Spleen (tissue), 7 donors: Measurements from ENCODE around the gene C11orf24.
A peak's percentile ranks its signal among the peaks of the same experiment; 100 is the strongest.

Experiments
- POLR2A ChIP-seq, 3 donors: fragments of 450-650 bp; IDR thresholded peaks; one replicate each; pipeline ENCODE4 v1.5.1; 2017; ENCODE audit warnings: antibody characterized with exemption in 3 of 3, mild to moderate bottlenecking in 1 of 3
- POLR2AphosphoS5 ChIP-seq, 3 donors: sonication (generic); formaldehyde crosslinking; IDR thresholded peaks; one replicate each; pipeline ENCODE4 v1.5.1; 2017; ENCODE audit warnings: antibody characterized with exemption in 3 of 3
- TF ChIP-seq, protein P1 (sequence below), 11 experiments: fragments of 200-600 bp in 7 of 11; fragments of 450-650 bp in 4 of 11; sonication (generic) in 4 of 11; IDR thresholded peaks in 8 of 11; conservative IDR thresholded peaks in 3 of 11; 1 replicate in 7 of 11; 2 replicates in 4 of 11; pipeline versions ENCODE4 v1.4.0 to v1.8.0; 2016 to 2021; ENCODE audit warnings: antibody characterized with exemption in 11 of 11, inconsistent platforms in 4 of 11, mild to moderate bottlenecking in 1 of 11
- donor health status: DM: no; HTN: no; CAD: no; lungs with moderate emphysema.
- donor health status: DM: no; HTN: no; CAD: no.
- donor health status: DM: no; HTN: no; CAD: no.

GRCh38 chr11:68271781-68272608 lies at the start of gene C11orf24:
- TF ChIP-seq, protein P1, sequence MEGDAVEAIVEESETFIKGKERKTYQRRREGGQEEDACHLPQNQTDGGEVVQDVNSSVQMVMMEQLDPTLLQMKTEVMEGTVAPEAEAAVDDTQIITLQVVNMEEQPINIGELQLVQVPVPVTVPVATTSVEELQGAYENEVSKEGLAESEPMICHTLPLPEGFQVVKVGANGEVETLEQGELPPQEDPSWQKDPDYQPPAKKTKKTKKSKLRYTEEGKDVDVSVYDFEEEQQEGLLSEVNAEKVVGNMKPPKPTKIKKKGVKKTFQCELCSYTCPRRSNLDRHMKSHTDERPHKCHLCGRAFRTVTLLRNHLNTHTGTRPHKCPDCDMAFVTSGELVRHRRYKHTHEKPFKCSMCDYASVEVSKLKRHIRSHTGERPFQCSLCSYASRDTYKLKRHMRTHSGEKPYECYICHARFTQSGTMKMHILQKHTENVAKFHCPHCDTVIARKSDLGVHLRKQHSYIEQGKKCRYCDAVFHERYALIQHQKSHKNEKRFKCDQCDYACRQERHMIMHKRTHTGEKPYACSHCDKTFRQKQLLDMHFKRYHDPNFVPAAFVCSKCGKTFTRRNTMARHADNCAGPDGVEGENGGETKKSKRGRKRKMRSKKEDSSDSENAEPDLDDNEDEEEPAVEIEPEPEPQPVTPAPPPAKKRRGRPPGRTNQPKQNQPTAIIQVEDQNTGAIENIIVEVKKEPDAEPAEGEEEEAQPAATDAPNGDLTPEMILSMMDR (IDR thresholded peaks at IDR 0.05 in 8 of 11, conservative IDR thresholded peaks at IDR 0.05 in 3 of 11): peak in 3 of 11 experiments; percentile 9 to 54 (median 35)
- peak; percentile 89 to 92 (median 92) for TF ChIP-seq POLR2AphosphoS5 (IDR thresholded peaks at IDR 0.05)
- TF ChIP-seq POLR2A (IDR thresholded peaks at IDR 0.05): peak; percentile 7 to 55 (median 33)
